ENCODE data around the gene ANKRD33.

ANKRD33 gene

DNA sequence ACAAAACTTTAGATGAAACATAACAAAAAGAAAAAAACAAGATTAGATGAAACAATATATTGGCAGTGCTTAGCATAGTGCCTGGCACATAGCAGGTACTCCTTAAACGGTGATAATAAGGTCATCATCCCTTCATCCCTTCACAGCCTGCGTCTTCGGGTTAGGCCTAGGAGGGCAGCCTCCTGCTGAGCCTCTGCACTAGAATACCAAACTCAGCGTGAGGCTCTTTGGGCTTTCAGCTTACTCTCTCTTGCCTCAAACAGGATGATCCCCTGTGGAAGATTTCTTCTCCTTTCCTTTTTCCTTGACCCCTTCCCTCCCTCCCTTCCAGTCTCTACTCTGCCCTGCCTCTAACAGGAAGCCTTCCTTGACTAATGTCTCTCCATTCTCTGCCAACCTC, 25.0 kb upstream of the ANKRD33 start:
- no peak for FAIRE-seq

DNA sequence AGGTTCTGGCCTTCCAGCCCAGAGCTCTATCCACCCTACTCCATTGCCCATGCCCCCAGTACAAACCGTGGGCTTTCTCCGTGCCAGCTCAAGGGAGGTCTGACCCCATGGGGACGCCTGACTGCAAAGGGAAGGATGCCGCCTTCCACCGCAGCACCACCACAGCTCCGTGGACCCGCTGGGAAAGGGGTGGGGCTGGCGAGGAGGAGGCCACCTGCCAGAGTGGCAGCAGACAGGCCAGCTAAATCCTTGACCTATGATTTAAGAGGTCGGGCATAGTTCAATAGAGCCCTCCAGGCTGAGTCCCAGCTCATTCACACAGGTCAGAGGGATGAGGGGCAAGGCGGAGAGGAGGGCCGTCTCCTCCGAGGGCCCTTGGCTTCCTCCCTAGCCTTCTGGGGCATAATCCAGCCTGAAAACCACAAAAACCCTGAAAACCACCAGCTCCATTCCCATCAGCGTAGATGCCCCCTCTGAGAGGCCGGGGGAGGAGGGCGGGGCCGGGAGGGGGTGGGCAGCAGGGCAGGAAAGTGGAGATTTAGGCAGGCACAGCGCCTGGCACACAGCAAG, 24.5 kb upstream of the ANKRD33 start:
- FAIRE-seq, result no peak

DNA sequence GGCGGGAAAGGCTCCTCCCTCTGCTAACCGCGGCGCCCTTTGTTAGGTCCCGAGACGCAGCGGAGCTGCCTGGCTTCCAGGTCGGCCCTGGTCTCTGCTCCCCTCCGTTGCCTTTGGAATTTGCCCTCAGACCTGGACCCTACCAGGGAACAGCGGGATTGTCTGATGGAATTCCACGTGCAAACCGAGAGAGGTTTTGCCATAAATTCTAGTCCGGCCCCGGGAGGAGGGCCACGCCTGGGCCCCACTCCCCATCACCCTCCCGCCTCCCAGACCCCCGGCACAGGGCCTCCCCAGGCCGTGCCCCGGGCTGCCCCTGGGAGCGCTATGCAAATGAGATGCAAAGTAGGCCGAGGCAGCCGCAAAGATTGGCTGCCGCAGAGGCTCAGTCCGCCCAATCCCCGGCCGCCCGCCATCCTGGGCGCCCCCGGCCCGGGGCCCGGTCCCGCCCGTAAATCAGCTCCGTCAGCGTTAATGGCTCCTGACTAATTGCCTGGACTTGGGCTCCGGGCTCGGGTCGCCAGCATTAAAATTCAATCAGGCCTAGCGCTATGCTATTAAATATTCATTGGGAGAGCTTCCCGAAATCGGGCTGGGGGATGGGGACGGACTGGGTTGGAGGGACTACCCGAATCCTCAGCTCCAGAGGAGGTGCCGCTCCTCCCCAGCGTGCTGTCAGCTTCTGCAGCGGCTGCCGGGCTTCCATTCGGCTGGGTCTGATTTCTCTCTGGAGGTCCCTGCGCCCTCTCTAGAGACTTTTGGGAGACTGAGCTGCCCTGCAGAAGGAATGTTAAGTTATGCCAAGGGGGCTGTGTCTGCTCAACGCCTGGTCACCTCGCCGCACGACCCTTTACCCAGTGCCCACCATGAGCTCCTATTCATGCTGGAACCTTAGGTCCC, 23.7 kb upstream of the ANKRD33 start:
- no peak for FAIRE-seq

DNA sequence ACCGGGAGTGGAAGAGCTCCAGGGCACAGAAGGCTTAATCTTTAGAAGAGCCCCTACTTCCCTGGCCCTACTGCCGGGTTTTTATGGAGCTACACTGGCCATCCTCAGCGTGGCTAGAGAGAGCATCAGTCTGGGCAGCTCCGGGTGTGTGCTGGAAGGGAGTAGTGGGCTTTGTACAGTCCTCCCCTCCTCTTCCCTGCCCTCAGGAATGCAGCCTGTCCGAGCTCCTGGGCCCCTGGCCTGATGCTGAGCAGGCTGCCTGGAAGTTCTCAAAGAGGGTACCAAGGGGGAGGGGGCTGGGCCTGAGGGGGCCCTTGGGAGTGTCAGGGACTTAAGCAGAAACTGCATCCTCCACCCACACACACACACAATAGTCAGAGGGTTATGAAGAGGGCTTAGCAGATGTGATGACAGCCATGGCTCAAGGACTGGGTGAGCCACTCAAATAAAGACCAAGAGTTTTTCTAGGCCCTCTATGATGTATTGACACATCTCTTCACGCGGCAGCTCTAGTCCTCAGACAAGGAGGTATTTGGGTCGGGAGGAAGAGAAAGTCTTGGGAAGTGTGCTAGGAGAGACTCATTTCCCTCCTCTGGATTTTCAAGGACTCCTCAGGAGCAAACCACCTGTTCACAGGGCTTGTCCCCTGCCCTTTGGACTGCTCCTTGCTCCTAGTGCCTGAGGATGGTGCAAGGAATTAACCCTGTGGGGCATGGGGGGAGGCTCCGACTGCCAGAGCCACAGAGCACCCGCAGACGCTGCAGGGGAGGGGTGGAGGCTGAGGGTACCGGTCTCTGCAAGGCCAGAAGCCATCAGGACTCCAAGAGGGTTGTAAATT, 22.9 kb upstream of the ANKRD33 start:
- no peak for FAIRE-seq

DNA sequence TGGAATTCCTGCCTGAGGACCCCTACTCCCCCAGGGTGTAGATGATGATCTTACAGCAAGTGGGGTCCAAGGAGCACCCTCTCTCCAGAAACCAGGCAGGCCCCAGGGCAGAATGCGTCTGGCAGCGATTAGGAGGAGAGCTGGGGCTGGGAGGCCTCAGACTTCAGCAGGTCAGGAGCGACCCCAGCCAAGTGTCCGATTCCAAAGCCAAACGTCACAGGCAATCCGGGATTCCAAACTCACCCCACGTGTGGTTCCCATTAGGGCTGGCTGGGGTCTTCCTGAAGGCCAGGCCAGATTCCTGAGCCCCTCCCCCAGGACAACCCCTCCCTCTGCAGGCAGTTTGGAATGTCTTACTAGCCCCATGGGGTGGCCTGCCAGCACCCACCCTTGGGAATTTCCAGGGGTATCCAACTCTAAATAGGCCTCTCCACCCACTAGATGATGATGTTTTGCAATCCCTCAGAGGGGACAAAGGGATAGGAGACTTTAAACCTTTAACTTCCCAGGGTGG, 22.1 kb upstream of the ANKRD33 start:
- FAIRE-seq, result no peak

DNA sequence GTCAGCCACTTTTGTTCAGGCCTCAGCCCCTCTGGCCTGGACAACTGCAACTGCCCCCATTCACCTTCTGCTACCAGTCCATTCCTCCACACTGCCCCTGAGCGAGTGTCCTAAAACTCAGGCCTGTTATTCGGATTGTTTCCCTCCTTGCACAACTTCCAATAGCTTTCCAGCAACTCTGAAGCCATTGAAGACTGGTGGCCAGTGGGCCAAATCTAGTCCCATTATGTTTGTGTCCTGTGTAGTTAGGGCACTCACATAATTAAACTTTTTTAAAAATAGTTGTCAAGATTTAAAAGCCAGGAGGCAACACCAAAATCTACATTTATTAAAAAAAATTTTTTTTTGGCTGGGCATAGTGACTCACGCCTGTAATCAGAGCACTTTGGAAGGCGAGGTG, 21.6 kb upstream of the ANKRD33 start:
- no peak for FAIRE-seq

DNA sequence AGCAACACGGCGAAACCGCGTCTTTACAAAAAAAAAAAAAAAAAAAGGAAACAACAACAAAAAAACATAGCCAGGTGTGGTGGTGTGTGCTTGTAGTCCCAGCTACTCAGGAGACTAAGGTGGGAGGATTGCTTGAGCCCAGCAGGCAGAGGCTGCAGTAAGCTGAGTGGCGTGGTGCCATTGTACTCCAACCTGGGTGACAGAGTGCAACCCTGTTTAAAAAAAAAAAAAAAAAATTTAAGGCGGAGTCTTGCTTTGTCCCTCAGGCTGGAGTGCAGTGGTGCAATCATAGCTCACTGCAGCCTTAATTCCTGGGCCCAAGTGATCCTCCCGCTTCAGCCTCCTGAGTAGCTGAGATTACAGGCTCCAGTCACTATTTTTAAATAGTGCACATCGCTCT, 21.1 kb upstream of the ANKRD33 start:
- FAIRE-seq, result no peak

DNA sequence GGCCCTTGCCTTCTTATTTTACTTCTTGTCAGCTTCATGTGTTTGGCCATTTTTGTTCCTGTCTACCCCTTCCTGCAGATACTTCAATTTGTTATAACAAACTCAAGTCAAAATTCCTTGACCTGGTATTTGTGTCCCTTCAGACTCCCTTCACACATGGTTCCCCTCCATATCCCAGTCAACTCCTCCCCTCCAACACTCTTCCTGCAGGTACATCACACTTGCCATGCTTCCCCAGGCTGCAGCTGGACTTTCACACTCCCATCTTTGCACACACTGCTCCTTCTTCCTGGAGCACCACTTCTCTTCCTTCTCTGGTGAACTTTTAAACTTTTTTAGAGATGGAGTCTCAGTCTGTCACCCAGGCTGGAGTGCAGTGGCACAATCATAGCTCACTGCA, 20.5 kb upstream of the ANKRD33 start:
- FAIRE-seq, result no peak

DNA sequence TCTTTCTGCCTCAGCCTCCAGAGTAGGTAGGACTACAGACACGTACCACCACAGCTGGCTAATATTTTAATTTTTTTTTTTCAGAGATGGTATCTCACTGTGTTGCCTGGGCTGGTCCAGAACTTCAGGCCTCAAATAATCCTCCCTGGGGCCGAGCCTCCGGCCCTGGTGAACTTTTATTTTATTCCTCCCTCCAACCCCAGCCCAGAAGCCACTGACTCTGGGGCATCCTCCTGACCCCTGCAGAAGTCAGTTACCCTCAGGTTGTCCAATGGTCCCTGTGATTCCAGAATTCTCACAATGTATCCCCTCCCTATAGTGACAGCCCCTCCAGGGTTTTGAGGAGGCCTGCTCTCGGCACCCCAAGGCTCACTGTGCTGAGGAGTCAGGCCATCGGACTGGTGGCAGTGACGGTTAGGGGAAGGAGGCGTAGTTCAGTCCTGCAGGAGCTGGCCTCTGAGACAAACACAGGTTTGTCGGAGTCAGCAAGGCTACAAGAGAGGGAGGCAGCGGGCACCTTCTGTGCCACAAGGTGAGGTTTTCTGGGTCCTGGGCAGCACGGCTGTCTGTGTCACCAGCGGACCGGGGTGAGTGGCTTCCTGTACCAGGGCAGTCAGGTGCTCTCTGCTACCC, 20.0 kb upstream of the ANKRD33 start:
- FAIRE-seq, result no peak

DNA sequence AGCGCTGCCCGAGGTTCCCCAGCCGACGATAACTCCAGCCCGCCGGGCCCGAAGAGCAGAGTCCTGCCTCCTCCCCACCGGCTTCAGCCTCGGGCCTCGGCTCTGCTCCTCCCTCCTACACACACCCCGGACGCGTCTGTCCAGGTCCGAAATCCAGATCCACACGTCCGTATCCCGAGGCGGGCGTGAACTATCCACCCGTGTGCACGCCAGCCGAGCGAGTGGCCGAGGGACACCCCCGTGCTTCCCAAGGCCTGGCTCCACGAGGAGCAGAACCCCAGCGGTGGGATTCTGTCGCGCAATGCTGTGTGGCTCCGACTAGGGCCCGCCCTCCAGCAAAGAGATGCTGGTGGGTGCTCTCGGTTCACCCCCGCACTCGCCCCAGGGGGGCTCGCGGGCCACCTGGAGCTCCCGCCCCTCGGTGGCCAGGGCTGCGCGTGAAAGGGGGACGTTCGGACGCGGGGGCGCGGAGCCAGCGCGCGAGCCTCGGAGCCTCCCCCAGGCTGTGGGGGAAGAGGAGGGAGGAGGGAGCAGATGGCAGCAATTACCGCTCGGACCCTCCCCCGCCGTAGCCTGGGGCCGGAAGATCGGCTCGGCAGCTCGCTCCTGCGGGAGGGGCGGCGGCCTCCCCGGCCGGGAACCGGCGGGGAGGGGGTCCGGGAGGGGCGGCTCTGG, 18.9 kb upstream of the ANKRD33 start:
- FAIRE-seq, result no peak

DNA sequence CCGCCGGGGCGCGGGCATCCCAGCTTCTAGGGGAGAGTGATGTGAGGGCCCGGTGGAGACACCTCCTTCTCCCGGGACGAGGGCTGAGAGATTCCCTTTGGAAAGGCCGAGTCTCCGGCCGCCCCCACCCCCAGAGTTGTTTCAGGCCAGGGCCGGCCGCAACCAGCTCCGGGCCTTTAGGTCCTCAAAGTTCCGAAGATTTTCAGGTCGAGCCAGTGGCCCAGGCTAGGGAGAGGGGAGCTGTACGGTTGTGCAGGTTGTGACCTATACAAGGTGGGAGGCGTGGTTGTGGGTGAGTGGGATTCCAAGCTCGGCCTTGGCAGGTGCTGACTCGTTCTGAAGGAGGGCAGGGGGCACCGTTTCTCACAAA, 18.4 kb upstream of the ANKRD33 start:
- FAIRE-seq, result no peak

DNA sequence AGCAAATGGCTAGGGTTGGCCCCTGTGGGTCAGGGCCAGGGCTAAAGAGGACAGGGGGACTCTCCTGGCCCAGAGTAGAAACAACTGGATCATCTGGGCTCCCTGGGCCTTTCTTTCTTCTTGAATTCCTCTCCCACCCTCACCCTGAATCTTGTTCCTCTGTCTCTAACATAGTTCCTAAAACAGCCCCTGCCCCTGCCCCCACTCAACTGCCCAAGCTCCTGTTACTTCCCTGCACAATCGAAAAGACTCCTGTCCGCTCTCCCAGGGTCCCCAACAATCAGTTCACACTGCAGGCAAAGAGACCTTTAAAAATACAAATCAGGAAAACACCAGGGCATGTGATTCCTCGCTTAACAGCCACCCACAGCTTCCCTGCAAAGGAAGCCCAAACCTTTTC, 18.0 kb upstream of the ANKRD33 start:
- FAIRE-seq, result no peak

DNA sequence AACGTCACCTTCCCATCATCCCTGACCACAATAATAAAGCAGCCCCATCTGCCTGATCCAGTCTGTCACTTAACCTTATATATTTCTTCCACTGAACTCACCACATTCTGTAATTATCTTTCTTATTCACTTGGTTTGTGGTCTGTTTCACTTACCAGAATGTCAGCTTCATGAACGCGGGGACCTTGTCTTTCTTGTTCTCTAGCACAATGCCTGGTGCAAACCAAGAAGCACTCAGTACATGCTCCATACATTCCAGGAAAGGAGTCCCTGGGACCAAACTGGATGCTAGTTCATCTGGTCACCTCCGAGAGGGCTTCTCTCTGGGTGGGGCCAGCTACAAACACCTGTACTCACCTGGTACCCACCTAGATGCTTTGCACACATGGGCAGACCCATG, 17.4 kb upstream of the ANKRD33 start:
- FAIRE-seq, result no peak

DNA sequence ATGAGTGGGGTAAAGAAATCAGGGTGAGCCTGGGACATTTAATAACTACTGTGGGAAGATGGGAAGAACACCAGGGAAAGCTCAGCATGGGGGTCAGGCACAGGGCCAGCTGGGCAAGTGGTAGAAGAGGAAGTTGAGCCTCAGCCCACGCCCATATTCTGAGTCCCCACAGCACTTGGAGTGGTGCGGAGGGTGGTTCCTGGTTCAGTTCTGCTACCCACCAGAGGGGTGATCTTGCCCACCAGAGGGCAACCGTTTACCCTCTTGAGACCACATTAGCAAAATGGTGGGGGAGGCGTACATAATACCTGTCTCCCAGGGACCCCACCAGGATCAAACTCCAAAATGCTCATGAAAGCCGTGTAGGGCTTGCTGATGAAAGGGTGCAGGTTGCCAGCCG, 16.8 kb upstream of the ANKRD33 start:
- no peak for FAIRE-seq

DNA sequence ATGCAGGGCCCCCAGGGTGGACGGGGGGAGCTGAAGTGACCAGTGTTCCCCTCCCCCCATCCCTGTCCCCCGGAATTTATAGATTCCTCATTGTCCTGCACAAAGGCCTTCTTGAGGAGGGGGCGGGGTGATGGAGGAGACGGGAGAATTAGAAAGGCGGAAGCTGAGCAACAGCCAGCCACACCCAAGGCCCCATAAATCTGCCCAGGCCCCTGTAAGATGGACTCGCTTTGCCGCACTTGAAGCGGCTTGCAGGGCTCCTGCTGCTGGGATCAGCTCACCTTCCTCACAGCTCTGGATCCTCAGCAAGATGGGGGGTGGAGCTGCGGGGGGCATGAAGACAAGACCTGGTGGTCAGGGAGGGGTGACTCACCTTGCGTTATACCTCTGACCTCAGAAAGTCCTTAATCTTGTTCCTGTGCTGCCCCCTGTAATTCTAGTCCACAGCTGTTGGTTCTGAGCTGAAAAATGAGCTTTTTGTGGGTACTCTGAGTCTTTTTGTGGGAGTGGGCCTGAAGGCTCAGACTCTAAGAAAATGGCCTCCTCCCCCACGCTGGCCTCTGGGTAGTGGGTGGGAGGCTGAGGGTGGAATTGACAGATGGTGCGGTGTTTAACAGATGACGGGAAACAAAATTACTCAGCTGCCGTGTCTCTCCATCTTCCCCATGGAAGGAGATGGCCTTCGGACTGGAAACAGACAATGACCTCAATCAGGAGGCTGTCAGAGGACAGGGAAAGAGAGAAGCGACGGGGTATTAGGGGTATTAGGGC, 15.8 kb upstream of the ANKRD33 start:
- FAIRE-seq, result no peak

DNA sequence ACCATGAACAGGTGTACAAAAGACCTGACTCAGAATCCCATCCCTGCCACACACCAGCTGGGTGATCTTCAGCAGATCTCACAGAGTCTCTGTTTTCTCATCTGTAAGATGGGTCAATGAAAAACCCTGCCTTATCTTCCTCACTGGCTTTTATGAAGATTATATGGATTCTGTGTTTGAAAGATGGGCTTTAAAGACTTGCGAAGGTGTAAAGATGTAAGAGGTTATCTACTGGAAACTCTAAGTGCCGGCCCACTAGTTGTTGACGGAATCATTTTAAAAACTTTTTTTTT, 15.3 kb upstream of the ANKRD33 start:
- FAIRE-seq, result no peak

DNA sequence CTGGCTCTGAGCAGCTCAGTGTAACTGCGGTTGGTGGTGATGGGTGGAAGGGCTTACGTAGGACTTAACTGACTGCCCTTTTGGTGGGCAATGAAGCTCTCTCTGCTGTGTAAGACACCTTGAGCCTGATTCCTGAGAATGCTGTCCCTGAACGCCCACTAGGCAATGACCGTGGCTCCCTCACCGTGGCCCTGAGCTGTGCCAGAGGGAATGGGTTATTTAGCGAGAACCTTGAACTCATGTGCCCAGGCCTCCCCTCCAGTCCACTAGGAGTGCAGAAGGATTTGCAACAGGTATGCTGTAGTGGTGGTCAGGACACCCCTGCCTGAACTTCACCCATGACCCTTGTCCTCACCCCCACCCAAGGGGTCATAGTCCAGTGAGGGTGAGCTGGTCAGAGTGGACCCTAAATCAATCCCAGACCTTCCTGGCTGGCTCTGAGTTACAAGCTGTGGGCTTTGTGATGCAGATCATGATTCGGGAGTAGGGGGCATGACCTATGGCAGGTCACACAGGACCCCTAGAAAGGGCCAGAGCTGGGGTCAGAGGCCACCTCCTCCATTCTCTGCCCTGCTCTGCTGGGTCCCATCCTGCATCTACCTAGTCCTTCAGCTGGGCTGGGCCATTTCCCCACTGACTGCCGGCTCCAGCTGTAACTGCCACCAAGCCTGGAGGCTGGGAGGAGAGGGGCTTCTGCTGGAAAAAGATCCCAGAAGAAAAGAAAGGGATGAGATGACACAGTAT, 14.5 kb upstream of the ANKRD33 start:
- no peak for FAIRE-seq

DNA sequence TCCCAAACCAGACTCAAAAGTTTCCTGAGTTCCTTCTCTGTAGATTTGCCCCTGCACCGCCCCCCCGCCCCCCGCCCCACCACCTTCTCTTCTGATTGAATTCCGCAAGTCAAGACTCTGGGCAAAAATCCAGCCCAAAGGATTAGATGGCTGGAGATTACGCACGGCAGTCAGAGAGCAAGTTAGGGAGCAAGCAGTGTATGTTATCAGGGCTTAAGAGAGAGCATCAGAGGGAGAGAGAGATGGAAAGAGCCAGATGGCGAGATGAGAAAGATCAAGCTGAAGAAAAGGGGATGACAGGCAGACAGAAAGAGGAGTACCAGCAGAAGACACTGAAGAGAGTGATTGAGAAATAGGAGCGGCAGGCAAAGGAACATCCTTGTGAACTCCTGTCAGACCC, 13.9 kb upstream of the ANKRD33 start:
- no peak for FAIRE-seq

DNA sequence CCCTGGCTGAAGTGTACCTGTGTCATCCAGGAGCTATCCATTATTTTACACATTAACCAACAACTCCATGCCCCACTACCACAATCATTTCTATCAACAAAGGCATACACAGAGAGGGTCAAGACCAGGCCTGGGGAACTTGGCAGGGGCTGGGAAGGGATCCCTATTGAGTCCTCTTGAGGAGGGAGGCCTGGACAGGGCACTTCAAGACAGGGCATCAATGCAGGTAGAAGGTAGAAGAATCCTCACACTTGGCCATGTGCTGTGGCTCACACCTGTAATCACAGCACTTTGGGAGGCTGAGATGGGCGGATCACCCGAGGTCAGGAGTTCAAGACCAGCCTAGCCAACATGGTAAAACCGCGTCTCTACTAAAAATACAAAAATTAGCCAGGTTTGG, 13.4 kb upstream of the ANKRD33 start:
- FAIRE-seq, result no peak

DNA sequence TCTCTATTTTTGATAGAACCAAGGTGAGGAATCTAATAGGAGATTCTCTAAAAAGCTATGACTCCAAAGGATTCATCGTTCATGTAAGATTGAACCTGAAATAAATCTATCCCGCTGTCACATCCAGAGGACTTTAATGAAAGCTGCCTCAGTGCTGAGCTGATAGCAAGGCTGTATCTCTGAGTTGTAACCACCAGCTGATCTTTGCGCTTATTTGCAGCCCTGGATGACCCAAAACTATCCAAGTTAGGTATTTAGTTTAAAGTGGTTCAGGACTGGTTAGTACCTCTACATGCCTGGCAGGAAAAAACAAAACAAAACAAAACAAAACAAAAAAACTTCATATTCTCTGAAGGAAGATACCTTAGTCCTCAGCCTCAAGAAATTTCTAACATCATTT, 8.8 kb upstream of the ANKRD33 start:
- FAIRE-seq, result no peak

DNA sequence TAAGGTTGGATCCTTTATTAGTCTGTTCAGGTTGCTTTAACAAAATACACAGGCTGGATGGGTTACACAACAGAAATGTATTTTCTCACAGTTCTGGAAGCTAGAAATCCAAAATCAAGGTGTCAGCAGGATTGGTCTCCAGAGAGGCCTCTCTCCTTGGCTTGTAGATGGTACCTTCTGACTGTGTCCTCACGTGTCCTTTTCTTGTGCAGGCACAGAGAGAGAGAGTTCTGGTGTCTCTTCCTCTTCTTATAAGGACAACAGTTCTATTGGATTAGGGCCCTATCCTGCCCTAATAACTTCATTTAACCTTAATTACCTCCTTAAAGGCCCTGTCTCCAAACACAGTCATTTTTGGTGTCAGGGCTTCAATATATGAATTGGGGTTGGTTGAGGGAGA, 4.6 kb upstream of the ANKRD33 start:
- no peak for FAIRE-seq

All from A204.1 (cell line).